Stimulated activated CD8-positive, alpha-beta memory T cell treated with anti-CD3 and anti-CD28 coated beads, Interleukin-7, amount 100 ng/mL, for 48 hours (primary cell): ENCODE results near the gene PDE6D.

Experiments used
- DNase-seq, 2 donors: peaks; one replicate each; pipeline ENCODE4 v3.0.0-alpha.2; 2020; ENCODE audit warnings: low read depth in 1 of 2; ENCODE audit errors: extremely low read depth in 1 of 2

Gene PDE6D

GRCh38 chr2:231780909-231781797, at the start of gene PDE6D:
TSS of gene PDE6D (minus strand) at chr2:231781282. CDS start at chr2:231781114, 168 bp downstream.
- peak; percentile 92 to 96 for DNase-seq

GRCh38 chr2:231821908-231822307, 40.8 kb upstream of the PDE6D start:
- no peak for DNase-seq

- no peak for DNase-seq
Observed at GRCh38 chr2:231820786-231821303, 39.8 kb upstream of the PDE6D start.

GRCh38 chr2:231819447-231820042, 38.5 kb upstream of the PDE6D start:
- no peak for DNase-seq

GRCh38 chr2:231816327-231817026, 35.4 kb upstream of the PDE6D start:
- no peak for DNase-seq

GRCh38 chr2:231810905-231811304, 29.8 kb upstream of the PDE6D start:
- DNase-seq, result no peak

- no peak for DNase-seq
Observed at GRCh38 chr2:231807020-231807419, 25.9 kb upstream of the PDE6D start.

- DNase-seq, result no peak
Observed at GRCh38 chr2:231803501-231804138, 22.5 kb upstream of the PDE6D start.

GRCh38 chr2:231800493-231801091, 19.5 kb upstream of the PDE6D start:
- peak in 1 of 2 donors; percentile 8 for DNase-seq

GRCh38 chr2:231795525-231796327, 14.6 kb upstream of the PDE6D start:
- DNase-seq, result no peak

- DNase-seq, result no peak
Observed at GRCh38 chr2:231794383-231794782, 13.3 kb upstream of the PDE6D start.

- DNase-seq, result no peak
Observed at GRCh38 chr2:231791107-231791506, 10.0 kb upstream of the PDE6D start.

GRCh38 chr2:231786917-231787292, 5.8 kb upstream of the PDE6D start:
- no peak for DNase-seq

GRCh38 chr2:231786177-231786916, 5.3 kb upstream of the PDE6D start, which contains the start of gene COPS7B:
TSS of gene COPS7B (plus strand) at chr2:231786445. CDS start at chr2:231788571, 2,126 bp downstream.
- peak; percentile 76 to 82 for DNase-seq

GRCh38 chr2:231785822-231786176, 4.7 kb upstream of the PDE6D start:
- DNase-seq, result no peak

- DNase-seq, result no peak
Observed at GRCh38 chr2:231785413-231785812, 4.3 kb upstream of the PDE6D start.

- peak in 1 of 2 donors; percentile 3 for DNase-seq
Observed at GRCh38 chr2:231781798-231782726, 980 bp upstream of the PDE6D start.
